ENCODE measurements around the gene DNAJC15.

- no peak for TF ChIP-seq SP1 (IDR thresholded peaks at IDR 0.05; ENCODE audit: low read depth)
- TF ChIP-seq, protein P1, sequence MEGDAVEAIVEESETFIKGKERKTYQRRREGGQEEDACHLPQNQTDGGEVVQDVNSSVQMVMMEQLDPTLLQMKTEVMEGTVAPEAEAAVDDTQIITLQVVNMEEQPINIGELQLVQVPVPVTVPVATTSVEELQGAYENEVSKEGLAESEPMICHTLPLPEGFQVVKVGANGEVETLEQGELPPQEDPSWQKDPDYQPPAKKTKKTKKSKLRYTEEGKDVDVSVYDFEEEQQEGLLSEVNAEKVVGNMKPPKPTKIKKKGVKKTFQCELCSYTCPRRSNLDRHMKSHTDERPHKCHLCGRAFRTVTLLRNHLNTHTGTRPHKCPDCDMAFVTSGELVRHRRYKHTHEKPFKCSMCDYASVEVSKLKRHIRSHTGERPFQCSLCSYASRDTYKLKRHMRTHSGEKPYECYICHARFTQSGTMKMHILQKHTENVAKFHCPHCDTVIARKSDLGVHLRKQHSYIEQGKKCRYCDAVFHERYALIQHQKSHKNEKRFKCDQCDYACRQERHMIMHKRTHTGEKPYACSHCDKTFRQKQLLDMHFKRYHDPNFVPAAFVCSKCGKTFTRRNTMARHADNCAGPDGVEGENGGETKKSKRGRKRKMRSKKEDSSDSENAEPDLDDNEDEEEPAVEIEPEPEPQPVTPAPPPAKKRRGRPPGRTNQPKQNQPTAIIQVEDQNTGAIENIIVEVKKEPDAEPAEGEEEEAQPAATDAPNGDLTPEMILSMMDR (IDR thresholded peaks at IDR 0.05 in 2 of 3, conservative IDR thresholded peaks at IDR 0.05 in 1 of 3; ENCODE audit: borderline replicate concordance in 1 of 3, insufficient read depth in 1 of 3, low read depth in 2 of 3, low read length in 2 of 3), result no peak
- TF ChIP-seq SRF (IDR thresholded peaks at IDR 0.05; ENCODE audit: low read depth), result no peak
- TF ChIP-seq EZH2 (IDR thresholded peaks at IDR 0.05), result no peak
- no peak for TF ChIP-seq RAD21 (IDR thresholded peaks at IDR 0.05; ENCODE audit: low read depth)
- no peak for TF ChIP-seq POLR2A (IDR thresholded peaks at IDR 0.05; ENCODE audit: borderline replicate concordance, extremely low read depth, insufficient read depth, insufficient read length)
- no peak for TF ChIP-seq JUND (IDR thresholded peaks at IDR 0.05)
- no peak for TF ChIP-seq MAX (IDR thresholded peaks at IDR 0.05)
- no peak for TF ChIP-seq POLR2AphosphoS5 (IDR thresholded peaks at IDR 0.05; ENCODE audit: low read depth, low read length)
- TF ChIP-seq YY1 (IDR thresholded peaks at IDR 0.05; ENCODE audit: extremely low read depth, insufficient replicate concordance, low read depth, low read length), result no peak
Observed at GRCh38 chr13:43114504-43114903, 91.1 kb downstream of the DNAJC15 start.

Data from HCT116 (cell line).